IMR-90 (cell line): ENCODE data around the gene SLC39A11.

Experiments
- FOS ChIP-seq: fragments of 150-350 bp; IDR thresholded peaks from 2 replicates; pipeline ENCODE4 v1.6.1; 2016; ENCODE audit warnings: low read depth, low read length
- POLR2A ChIP-seq: IDR thresholded peaks from 2 replicates; pipeline ENCODE4 v1.6.1; 2012; ENCODE audit warnings: mild to moderate bottlenecking, low read depth, low read length
- TF ChIP-seq, protein P1 (sequence below): conservative IDR thresholded peaks from 2 replicates; pipeline ENCODE4 v1.5.1; 2012; ENCODE audit warnings: mild to moderate bottlenecking, low read depth, low read length, improper control_type of control experiment

GRCh38 chr17:72735592-72735991 lies 356.9 kb downstream of the SLC39A11 start:
- TF ChIP-seq, protein P1, sequence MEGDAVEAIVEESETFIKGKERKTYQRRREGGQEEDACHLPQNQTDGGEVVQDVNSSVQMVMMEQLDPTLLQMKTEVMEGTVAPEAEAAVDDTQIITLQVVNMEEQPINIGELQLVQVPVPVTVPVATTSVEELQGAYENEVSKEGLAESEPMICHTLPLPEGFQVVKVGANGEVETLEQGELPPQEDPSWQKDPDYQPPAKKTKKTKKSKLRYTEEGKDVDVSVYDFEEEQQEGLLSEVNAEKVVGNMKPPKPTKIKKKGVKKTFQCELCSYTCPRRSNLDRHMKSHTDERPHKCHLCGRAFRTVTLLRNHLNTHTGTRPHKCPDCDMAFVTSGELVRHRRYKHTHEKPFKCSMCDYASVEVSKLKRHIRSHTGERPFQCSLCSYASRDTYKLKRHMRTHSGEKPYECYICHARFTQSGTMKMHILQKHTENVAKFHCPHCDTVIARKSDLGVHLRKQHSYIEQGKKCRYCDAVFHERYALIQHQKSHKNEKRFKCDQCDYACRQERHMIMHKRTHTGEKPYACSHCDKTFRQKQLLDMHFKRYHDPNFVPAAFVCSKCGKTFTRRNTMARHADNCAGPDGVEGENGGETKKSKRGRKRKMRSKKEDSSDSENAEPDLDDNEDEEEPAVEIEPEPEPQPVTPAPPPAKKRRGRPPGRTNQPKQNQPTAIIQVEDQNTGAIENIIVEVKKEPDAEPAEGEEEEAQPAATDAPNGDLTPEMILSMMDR, result no peak
- no peak for TF ChIP-seq POLR2A
- no peak for TF ChIP-seq FOS
